ENCODE measurements around the gene TMEM25.

GRCh38 chr11:118519549-118519948 lies 11.4 kb upstream of the TMEM25 start:
- TF ChIP-seq EP300 (IDR thresholded peaks at IDR 0.05) (no peak), CTCF (IDR thresholded peaks at IDR 0.05) (no peak), POLR2A (IDR thresholded peaks at IDR 0.05) (no peak), POLR2AphosphoS5 (IDR thresholded peaks at IDR 0.05) (no peak)

Measured in suprapubic skin (tissue), 4 donors.